HepG2 (cell line): ENCODE measurements around the gene UCMA. TPM values are rescaled to one million over a fixed set of nuclear protein-coding genes. Genes with fewer than 3 reads are reported as not detected.

Experiments used
- ATAC-seq: fragments of 200-7000 bp; cut with Tn5 transposase; 3 replicates; pipeline ENCODE4 v1.9.1; 2020; ENCODE audit warnings: mild to moderate bottlenecking, moderate library complexity
- BruUV-seq: library from RNA; stranded (reverse); fragments of 400-500 nt; replicated peaks from 2 replicates; lab custom pipeline; 2021; lab: Mats Ljungman, UMichigan
- CTCF ChIA-PET: fragments of 300-600 bp; formaldehyde crosslinking; extraction: SDS; loops from one replicate; lab custom pipeline; 2021; ENCODE audit warnings: low total read pairs, inconsistent platforms, low intra/inter-chr PET ratio; lab: Yijun Ruan, JAX
- POLR2A ChIA-PET: fragments of 350-600 bp; sonication (Branson Sonifier 250); formaldehyde crosslinking; loops from one replicate; lab custom pipeline; 2020; ENCODE audit warnings: antibody characterized with exemption, inconsistent platforms; lab: Yijun Ruan, JAX
- DNase-seq: peaks from one replicate; pipeline ENCODE4 v3.0.0-alpha.2; 2015; ENCODE audit warnings: low spot score
- FAIRE-seq: peaks from 3 replicates; lab custom pipeline; 2011; peaks lifted over from hg19 to GRCh38; lab: Jason Lieb, UNC
- H2AFZ ChIP-seq: one replicate; pipeline ENCODE4 v1.6.1; 2011; ENCODE audit warnings: low read length, inconsistent platforms
- H3K27ac ChIP-seq: fragments of 300-600 bp; 3 replicates; pipeline ENCODE4 v1.8.0; 2011; ENCODE audit warnings: mixed run types, mild to moderate bottlenecking, mixed read lengths, low read length, inconsistent platforms; ENCODE audit not compliant: insufficient read depth; ENCODE audit errors: extremely low read length
- H3K27me3 ChIP-seq, 2 experiments: fragments of 200-600 bp in 1 of 2; 2 replicates in 1 of 2; 3 replicates in 1 of 2; pipeline versions ENCODE4 v1.6.0 to v1.8.0; 2011; ENCODE audit warnings: low read length in 2 of 2, mild to moderate bottlenecking in 2 of 2, moderate library complexity in 2 of 2, inconsistent platforms in 1 of 2; ENCODE audit not compliant: insufficient read depth in 2 of 2, control insufficient read depth in 1 of 2
- H3K36me3 ChIP-seq, 2 experiments: fragments of 200-600 bp in 1 of 2; replicated peaks in 1 of 2; 2 replicates in 1 of 2; 3 replicates in 1 of 2; pipeline versions ENCODE4 v1.5.1 to v1.8.0; 2011; ENCODE audit warnings: low read length in 2 of 2, inconsistent platforms in 1 of 2; ENCODE audit not compliant: insufficient read depth in 2 of 2, control insufficient read depth in 1 of 2
- H3K4me1 ChIP-seq: 2 replicates; pipeline ENCODE4 v1.5.1; 2012; ENCODE audit warnings: low read length, inconsistent platforms; ENCODE audit not compliant: insufficient read depth
- H3K4me2 ChIP-seq: 2 replicates; pipeline ENCODE4 v1.6.0; 2011; ENCODE audit warnings: low read depth, low read length, inconsistent platforms
- H3K4me3 ChIP-seq, 3 experiments: fragments of 200-600 bp in 1 of 3; sonication (generic), shearing (Covaris generic) in 1 of 3; replicated peaks in 1 of 3; 2 replicates each; pipeline ENCODE4 v1.5.1; 2011 to 2016; ENCODE audit warnings: low read length in 3 of 3, inconsistent platforms in 2 of 3, low read depth in 2 of 3, mild to moderate bottlenecking in 2 of 3, control low read depth in 1 of 3, mixed read lengths in 1 of 3; ENCODE audit not compliant: insufficient read depth in 1 of 3
- H3K79me2 ChIP-seq: one replicate; pipeline ENCODE4 v1.6.1; 2011; ENCODE audit warnings: low read length, inconsistent platforms; ENCODE audit not compliant: insufficient read depth
- H3K9ac ChIP-seq: 2 replicates; pipeline ENCODE4 v1.6.0; 2011; ENCODE audit warnings: mild to moderate bottlenecking, low read depth, low read length, inconsistent platforms; ENCODE audit not compliant: insufficient read depth
- H3K9me3 ChIP-seq: 2 replicates; pipeline ENCODE4 v1.5.1; 2012; ENCODE audit warnings: mild to moderate bottlenecking, low read length
- H4K20me1 ChIP-seq: 2 replicates; pipeline ENCODE4 v1.6.0; 2011; ENCODE audit warnings: inconsistent platforms, mild to moderate bottlenecking, low read length, moderate library complexity; ENCODE audit not compliant: insufficient read depth
- HMGA1 ChIP-seq: sonication (generic); formaldehyde crosslinking; conservative IDR thresholded peaks from 2 replicates; pipeline ENCODE4 v1.4.0; 2020; ENCODE audit warnings: missing genetic modification reagents
- HNF4G ChIP-seq, 2 experiments: sonication (generic) in 1 of 2; formaldehyde crosslinking in 1 of 2; IDR thresholded peaks; 2 replicates each; pipeline versions ENCODE4 v1.4.0 to v1.6.1; 2011 to 2020; ENCODE audit warnings: borderline replicate concordance in 2 of 2, low read depth in 2 of 2, mild to moderate bottlenecking in 2 of 2, low read length in 1 of 2, missing genetic modification reagents in 1 of 2, moderate library complexity in 1 of 2
- HOXA3 ChIP-seq: sonication (generic); formaldehyde crosslinking; IDR thresholded peaks from 2 replicates; pipeline ENCODE4 v1.5.0; 2020; ENCODE audit warnings: missing genetic modification reagents
- KMT2A ChIP-seq: sonication (generic); formaldehyde crosslinking; IDR thresholded peaks from 2 replicates; pipeline ENCODE4 v1.4.0; 2020; ENCODE audit warnings: missing genetic modification reagents
- MIER2 ChIP-seq: IDR thresholded peaks from 2 replicates; pipeline ENCODE4 v1.6.1; 2016; ENCODE audit warnings: missing biosample characterization, missing genetic modification reagents
- TRAFD1 ChIP-seq: sonication (generic); formaldehyde crosslinking; IDR thresholded peaks from 2 replicates; pipeline ENCODE4 v1.5.1; 2020; ENCODE audit warnings: missing genetic modification reagents, mild to moderate bottlenecking, borderline replicate concordance
- ZNF12 ChIP-seq: sonication (generic); formaldehyde crosslinking; IDR thresholded peaks from 2 replicates; pipeline ENCODE4 v1.5.0; 2020; ENCODE audit warnings: missing genetic modification reagents
- ZNF615 ChIP-seq: sonication (generic); formaldehyde crosslinking; IDR thresholded peaks from 2 replicates; pipeline ENCODE4 v1.5.0; 2020; ENCODE audit warnings: mild to moderate bottlenecking, missing genetic modification reagents, borderline replicate concordance
- WGBS: methylation state at CpG from one replicate; pipeline ENCODE4 v1.1.6; 2017; ENCODE audit warnings: low lambda C conversion rate; 5-methylcytosine and 5-hydroxymethylcytosine counted together
- in situ Hi-C: cut with HindIII; loops from 2 replicates; pipeline ENCODE4 v1.10.0; 2017; ENCODE audit warnings: low pct_unique_long_range_greater_than_20kb; ENCODE audit not compliant: extremely low pct_ligation_motif_present
- intact Hi-C: fragments of 100-400 bp; cut with micrococcal nuclease; formaldehyde crosslinking; loops from one replicate; pipeline ENCODE4 v1.10.0; 2022; ENCODE audit not compliant: unreplicated experiment
- polyA plus RNA-seq, 8 experiments: library from polyadenylated mRNA; depleted of rRNA in 3 of 8; stranded (reverse) in 7 of 8; unstranded in 1 of 8; fragments of >200 nt; fragmentation: Illumina TruSeq in 4 of 8; extraction: Trizol in 4 of 8; gene quantifications; 2 replicates each; pipeline versions ENCODE4 v1.2.1 to v1.2.3, GENCODE V29; 2011 to 2016; ENCODE audit warnings: low read depth in 4 of 8, missing spikeins in 1 of 8, mixed read lengths in 1 of 8; ENCODE audit not compliant: insufficient read depth in 1 of 8
- total RNA-seq, 5 experiments: library from RNA; depleted of rRNA; stranded (reverse); fragments of >200 nt; fragmentation: Illumina TruSeq; extraction: Trizol; gene quantifications; 2 replicates each; pipeline ENCODE4 v1.2.3, GENCODE V29; 2016; ENCODE audit warnings: low read depth in 1 of 5

The UCMA gene
- total and polyA plus RNA-seq, 2 of the 13 experiments (the other 11 are each of a cell fraction or from before 2014, with no cell fraction given): not detected

GRCh38 chr10:13263591-13263990 is 29.4 kb upstream of the UCMA start:
- TF ChIP-seq MIER2 (no peak), ZNF12 (CRISPR knock-in tag) (no peak), HNF4G (IDR thresholded peaks at IDR 0.05; ENCODE audit: borderline replicate concordance, low read depth, low read length) (no peak), HNF4G (CRISPR knock-in tag; IDR thresholded peaks at IDR 0.05; ENCODE audit: borderline replicate concordance, low read depth) (no peak), HOXA3 (CRISPR knock-in tag) (no peak), KMT2A (no peak)
- 18% methylated on average over 7 of the region's 7 CpGs for WGBS
- Histone ChIP-seq H3K4me2 (no peak overlapping the region; the same call in 1 of the 2 replicates), H3K9ac (no peak overlapping the region), H3K36me3 (no peaks in the 10 kb centered on the region), H3K27me3 (no peaks in the 10 kb centered on the region), H3K79me2 (no peaks in the 10 kb centered on the region), H3K27ac (no peak overlapping the region), H4K20me1 (no peaks in the 10 kb centered on the region), H3K9me3 (no peaks in the 10 kb centered on the region), H3K4me1 (peaks cover 11% of the 10 kb centered on the region), H2AFZ (no peak overlapping the region), H3K4me3 (no peak overlapping the region)
- no TSS peak for BruUV-seq
- no peak for FAIRE-seq
- no peak for DNase-seq
- peak; percentile 55 for ATAC-seq
- CTCF ChIA-PET: no interaction called here
- intact Hi-C loops: no loop called here
- POLR2A ChIA-PET: no interaction called here
- in situ Hi-C loops: no loop called here

GRCh38 chr10:13262433-13262832 is 28.3 kb upstream of the UCMA start:
- Histone ChIP-seq H2AFZ (no peak overlapping the region), H3K4me3 (no peak overlapping the region), H3K9ac (no peak overlapping the region), H3K79me2 (no peaks in the 10 kb centered on the region), H3K27me3 (no peaks in the 10 kb centered on the region), H3K4me1 (peaks cover 11% of the 10 kb centered on the region), H3K36me3 (no peaks in the 10 kb centered on the region), H3K9me3 (no peaks in the 10 kb centered on the region), H4K20me1 (no peaks in the 10 kb centered on the region), H3K27ac (no peak overlapping the region), H3K4me2 (no peak overlapping the region)
- TF ChIP-seq TRAFD1 (CRISPR knock-in tag): no peak
- no peak for TF ChIP-seq ZNF615 (CRISPR knock-in tag)
- TF ChIP-seq HMGA1 (CRISPR knock-in tag): no peak
- ChIA-PET POLR2A (no interaction called here), CTCF (no interaction called here)
- WGBS: 0% methylated on average over 1 of the region's 1 CpG
- DNase-seq (no peak), ATAC-seq (no peak), FAIRE-seq (no peak)
- BruUV-seq: no TSS peak
- in situ Hi-C loops: no loop called here
- intact Hi-C loops: no loop called here
